ENCODE results near the gene RAP1GDS1.

RAP1GDS1 gene

DNA sequence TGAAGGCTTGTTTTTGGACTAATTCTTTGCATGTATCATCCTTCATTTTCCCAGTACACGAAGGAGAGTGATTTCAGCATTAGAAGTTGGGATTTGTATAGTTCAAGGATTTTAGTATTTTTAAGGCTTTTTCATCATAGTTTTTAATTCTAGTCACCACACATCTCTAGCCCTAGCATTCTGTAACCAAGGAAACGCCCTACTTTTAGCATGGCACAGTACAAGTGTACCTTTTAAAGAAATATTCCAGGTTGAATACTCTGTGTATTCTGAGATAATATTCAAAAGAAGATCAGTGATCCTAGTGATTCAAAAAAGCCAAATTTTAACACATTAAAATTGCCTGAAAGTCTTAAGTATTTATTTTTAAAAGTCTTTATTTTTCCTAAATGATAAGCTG lies 150.5 kb downstream of the RAP1GDS1 start:
- no peak for TF ChIP-seq NFIC (IDR thresholded peaks at IDR 0.05)

DNA sequence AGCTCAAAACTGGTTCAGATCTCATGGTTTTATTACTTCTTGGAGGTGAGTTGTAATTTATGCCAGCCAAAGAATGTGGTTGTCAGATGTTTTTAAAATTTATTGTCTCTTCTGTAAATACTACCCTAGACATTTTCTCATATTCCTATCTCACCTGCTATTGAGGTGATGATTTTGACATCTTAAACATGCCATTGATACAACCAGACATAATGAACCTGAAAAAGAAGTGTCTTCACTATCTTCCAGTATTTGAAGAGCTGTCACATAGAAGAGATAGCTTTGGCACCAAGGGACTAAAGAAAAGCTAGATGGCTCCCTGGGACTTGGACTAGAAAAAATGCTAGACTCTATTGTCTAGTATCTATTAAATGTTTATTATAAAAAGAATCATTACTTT lies 155.7 kb downstream of the RAP1GDS1 start:
- no peak for TF ChIP-seq ZBTB7A (IDR thresholded peaks at IDR 0.05; ENCODE audit: low read depth)
- no peak for TF ChIP-seq EGR1 (IDR thresholded peaks at IDR 0.05)
- TF ChIP-seq, protein P1, sequence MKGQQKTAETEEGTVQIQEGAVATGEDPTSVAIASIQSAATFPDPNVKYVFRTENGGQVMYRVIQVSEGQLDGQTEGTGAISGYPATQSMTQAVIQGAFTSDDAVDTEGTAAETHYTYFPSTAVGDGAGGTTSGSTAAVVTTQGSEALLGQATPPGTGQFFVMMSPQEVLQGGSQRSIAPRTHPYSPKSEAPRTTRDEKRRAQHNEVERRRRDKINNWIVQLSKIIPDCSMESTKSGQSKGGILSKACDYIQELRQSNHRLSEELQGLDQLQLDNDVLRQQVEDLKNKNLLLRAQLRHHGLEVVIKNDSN (IDR thresholded peaks at IDR 0.05) = no peak
- TF ChIP-seq YY1 (IDR thresholded peaks at IDR 0.05; ENCODE audit: low read depth) = no peak
- TF ChIP-seq FOXM1 (IDR thresholded peaks at IDR 0.05; ENCODE audit: borderline replicate concordance, low read depth) = no peak
- no peak for TF ChIP-seq CREB1 (IDR thresholded peaks at IDR 0.05; ENCODE audit: low read depth)
- TF ChIP-seq CEBPB (IDR thresholded peaks at IDR 0.05) = no peak

DNA sequence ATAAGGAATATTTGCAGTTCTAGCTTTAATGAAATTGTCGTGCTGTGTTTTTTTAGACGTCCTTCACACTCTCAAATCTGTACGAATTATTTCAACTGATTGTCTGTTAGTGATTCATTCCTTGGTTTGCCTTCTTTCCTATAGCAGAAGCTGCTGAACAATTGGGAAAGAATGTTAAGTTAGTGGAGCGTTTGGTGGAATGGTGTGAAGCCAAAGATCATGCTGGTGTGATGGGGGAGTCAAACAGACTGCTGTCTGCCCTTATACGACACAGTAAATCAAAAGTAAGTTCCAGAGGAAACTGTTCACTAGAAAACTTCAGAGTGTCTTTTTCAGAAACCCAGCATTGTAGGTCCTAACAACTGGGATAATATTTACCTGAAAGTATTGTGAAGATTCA lies 159.9 kb downstream of the RAP1GDS1 start:
- TF ChIP-seq, protein P2, sequence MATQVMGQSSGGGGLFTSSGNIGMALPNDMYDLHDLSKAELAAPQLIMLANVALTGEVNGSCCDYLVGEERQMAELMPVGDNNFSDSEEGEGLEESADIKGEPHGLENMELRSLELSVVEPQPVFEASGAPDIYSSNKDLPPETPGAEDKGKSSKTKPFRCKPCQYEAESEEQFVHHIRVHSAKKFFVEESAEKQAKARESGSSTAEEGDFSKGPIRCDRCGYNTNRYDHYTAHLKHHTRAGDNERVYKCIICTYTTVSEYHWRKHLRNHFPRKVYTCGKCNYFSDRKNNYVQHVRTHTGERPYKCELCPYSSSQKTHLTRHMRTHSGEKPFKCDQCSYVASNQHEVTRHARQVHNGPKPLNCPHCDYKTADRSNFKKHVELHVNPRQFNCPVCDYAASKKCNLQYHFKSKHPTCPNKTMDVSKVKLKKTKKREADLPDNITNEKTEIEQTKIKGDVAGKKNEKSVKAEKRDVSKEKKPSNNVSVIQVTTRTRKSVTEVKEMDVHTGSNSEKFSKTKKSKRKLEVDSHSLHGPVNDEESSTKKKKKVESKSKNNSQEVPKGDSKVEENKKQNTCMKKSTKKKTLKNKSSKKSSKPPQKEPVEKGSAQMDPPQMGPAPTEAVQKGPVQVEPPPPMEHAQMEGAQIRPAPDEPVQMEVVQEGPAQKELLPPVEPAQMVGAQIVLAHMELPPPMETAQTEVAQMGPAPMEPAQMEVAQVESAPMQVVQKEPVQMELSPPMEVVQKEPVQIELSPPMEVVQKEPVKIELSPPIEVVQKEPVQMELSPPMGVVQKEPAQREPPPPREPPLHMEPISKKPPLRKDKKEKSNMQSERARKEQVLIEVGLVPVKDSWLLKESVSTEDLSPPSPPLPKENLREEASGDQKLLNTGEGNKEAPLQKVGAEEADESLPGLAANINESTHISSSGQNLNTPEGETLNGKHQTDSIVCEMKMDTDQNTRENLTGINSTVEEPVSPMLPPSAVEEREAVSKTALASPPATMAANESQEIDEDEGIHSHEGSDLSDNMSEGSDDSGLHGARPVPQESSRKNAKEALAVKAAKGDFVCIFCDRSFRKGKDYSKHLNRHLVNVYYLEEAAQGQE (IDR thresholded peaks at IDR 0.05; ENCODE audit: low read depth) = no peak
- no peak for TF ChIP-seq EP300 (IDR thresholded peaks at IDR 0.05; ENCODE audit: borderline replicate concordance)
- no peak for TF ChIP-seq YY1 (IDR thresholded peaks at IDR 0.05; ENCODE audit: low read depth)
- no peak for TF ChIP-seq EGR1 (IDR thresholded peaks at IDR 0.05)

DNA sequence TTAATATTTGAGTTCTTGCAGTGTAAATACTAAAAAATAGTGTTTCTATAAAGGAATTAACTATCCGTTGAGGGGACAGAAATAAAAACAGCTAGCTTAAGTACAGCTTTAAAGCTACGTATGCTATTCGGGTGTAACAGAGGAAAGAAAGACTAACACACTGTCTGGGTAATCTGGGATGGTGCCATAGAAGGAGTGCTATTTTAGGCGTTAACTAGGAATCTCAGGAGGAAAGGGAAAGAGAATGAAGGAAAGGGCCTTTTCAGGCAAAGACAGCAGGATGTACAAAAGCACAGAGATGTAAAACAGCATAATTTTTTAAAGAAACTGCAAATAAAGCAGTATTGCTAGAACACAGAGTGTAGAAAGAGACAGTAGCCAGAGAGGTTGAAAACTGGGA lies 161.8 kb downstream of the RAP1GDS1 start:
- no peak for TF ChIP-seq YY1 (IDR thresholded peaks at IDR 0.05; ENCODE audit: low read depth)
- TF ChIP-seq TEAD4 (IDR thresholded peaks at IDR 0.05) = no peak
- TF ChIP-seq TAF1 (IDR thresholded peaks at IDR 0.05; ENCODE audit: low read depth) = no peak
- TF ChIP-seq ZBTB7A (IDR thresholded peaks at IDR 0.05; ENCODE audit: low read depth) = no peak
- no peak for TF ChIP-seq EGR1 (IDR thresholded peaks at IDR 0.05)
- TF ChIP-seq RAD21 (IDR thresholded peaks at IDR 0.05; ENCODE audit: low read depth) = no peak
- TF ChIP-seq NFIC (IDR thresholded peaks at IDR 0.05) = no peak
- TF ChIP-seq, protein P2 (IDR thresholded peaks at IDR 0.05; ENCODE audit: low read depth) = no peak
- no peak for TF ChIP-seq FOXM1 (IDR thresholded peaks at IDR 0.05; ENCODE audit: borderline replicate concordance, low read depth)
- no peak for TF ChIP-seq EP300 (IDR thresholded peaks at IDR 0.05; ENCODE audit: borderline replicate concordance)
- TF ChIP-seq, protein P3, sequence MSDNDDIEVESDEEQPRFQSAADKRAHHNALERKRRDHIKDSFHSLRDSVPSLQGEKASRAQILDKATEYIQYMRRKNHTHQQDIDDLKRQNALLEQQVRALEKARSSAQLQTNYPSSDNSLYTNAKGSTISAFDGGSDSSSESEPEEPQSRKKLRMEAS (IDR thresholded peaks at IDR 0.05) = no peak
- TF ChIP-seq CEBPB (IDR thresholded peaks at IDR 0.05) = no peak
- TF ChIP-seq, protein P1 (IDR thresholded peaks at IDR 0.05) = no peak
- TF ChIP-seq CREB1 (IDR thresholded peaks at IDR 0.05; ENCODE audit: low read depth) = no peak

DNA sequence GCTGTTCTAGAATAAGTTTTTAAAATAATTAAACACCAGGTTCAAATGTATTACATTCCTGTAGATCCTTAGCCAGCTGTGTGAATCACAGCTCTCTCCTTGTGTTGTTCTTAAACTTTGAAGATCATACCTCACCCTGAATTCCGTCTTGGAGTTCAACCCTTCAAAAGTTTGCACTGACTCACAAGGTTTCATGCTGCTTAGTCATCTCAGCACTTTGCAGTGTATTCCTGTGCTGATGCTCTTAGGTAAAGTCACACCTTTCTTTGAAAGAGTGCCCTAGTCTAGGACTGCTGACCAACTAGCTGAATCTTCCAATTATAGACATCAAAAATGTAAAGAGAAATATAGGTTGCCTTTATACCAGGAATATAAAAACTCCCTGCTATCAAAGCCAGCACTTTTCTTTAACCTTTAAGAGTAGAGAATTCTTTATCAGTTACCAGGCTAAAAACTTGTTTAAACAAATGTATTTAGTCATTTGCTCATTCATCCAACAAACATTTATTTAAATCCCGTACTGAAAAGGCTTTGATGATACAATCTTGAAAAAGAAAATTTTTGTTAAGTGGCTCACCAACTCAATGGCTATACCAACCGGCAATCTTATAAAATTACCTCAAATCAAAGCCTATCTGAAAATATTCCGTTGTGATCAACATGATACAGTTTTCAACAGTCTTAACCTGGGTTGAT lies 169.7 kb downstream of the RAP1GDS1 start:
- TF ChIP-seq TCF12 (IDR thresholded peaks at IDR 0.05; ENCODE audit: low read depth) = no peak
- TF ChIP-seq RAD21 (IDR thresholded peaks at IDR 0.05; ENCODE audit: low read depth) = no peak
- TF ChIP-seq EGR1 (IDR thresholded peaks at IDR 0.05) = no peak
- TF ChIP-seq TEAD4 (IDR thresholded peaks at IDR 0.05) = no peak
- TF ChIP-seq ZBTB7A (IDR thresholded peaks at IDR 0.05; ENCODE audit: low read depth) = no peak
- no peak for TF ChIP-seq YY1 (IDR thresholded peaks at IDR 0.05; ENCODE audit: low read depth)
- no peak for TF ChIP-seq EP300 (IDR thresholded peaks at IDR 0.05; ENCODE audit: borderline replicate concordance)
- TF ChIP-seq FOXM1 (IDR thresholded peaks at IDR 0.05; ENCODE audit: borderline replicate concordance, low read depth) = no peak
- no peak for TF ChIP-seq TAF1 (IDR thresholded peaks at IDR 0.05; ENCODE audit: low read depth)
- no peak for TF ChIP-seq NFIC (IDR thresholded peaks at IDR 0.05)
- no peak for TF ChIP-seq CREB1 (IDR thresholded peaks at IDR 0.05; ENCODE audit: low read depth)
- TF ChIP-seq, protein P2 (IDR thresholded peaks at IDR 0.05; ENCODE audit: low read depth) = no peak
